C4-2B (cell line): ENCODE results near the gene NME7.

Source experiments
- ZFX ChIP-seq: fragments of 450-650 bp; IDR thresholded peaks from 2 replicates; pipeline ENCODE4 v1.6.1; 2017
- TF ChIP-seq, protein P1 (sequence below): fragments of 450-650 bp; conservative IDR thresholded peaks from 2 replicates; pipeline ENCODE4 v1.5.1; 2017; ENCODE audit warnings: mild to moderate bottlenecking

DNA sequence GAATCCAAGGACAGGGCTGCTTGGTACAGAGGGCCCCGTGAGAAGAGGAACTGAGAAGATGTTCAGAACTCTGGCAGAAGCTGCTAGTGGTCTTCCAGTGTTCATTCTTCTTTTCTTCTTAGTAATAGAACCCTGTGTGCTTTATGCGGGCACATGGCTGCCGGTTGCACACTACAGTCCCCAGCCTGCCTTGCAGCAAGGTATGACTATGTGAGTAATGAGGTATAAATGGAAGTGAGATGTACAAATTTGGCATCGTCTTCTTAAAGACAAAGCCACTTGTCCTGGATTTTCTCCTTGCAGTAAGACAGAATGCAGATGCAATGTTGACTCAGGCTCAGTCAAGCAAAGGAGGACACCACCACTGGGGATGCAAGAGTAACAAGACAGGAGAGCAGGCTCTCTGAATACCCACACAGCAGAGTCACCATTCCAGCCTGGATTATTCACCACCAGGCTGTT lies 276.1 kb downstream of the NME7 start:
- TF ChIP-seq, protein P1, sequence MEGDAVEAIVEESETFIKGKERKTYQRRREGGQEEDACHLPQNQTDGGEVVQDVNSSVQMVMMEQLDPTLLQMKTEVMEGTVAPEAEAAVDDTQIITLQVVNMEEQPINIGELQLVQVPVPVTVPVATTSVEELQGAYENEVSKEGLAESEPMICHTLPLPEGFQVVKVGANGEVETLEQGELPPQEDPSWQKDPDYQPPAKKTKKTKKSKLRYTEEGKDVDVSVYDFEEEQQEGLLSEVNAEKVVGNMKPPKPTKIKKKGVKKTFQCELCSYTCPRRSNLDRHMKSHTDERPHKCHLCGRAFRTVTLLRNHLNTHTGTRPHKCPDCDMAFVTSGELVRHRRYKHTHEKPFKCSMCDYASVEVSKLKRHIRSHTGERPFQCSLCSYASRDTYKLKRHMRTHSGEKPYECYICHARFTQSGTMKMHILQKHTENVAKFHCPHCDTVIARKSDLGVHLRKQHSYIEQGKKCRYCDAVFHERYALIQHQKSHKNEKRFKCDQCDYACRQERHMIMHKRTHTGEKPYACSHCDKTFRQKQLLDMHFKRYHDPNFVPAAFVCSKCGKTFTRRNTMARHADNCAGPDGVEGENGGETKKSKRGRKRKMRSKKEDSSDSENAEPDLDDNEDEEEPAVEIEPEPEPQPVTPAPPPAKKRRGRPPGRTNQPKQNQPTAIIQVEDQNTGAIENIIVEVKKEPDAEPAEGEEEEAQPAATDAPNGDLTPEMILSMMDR = no peak
- TF ChIP-seq ZFX = no peak
